Calu3 (cell line): ENCODE results near the gene SHANK3. TPM values are rescaled to one million over a fixed set of nuclear protein-coding genes. Genes with fewer than 3 reads are reported as not detected.

Source experiments
- BruUV-seq: library from RNA; stranded (reverse); fragments of 400-500 nt; replicated peaks from 2 replicates; lab custom pipeline; 2021; lab: Mats Ljungman, UMichigan
- CTCF ChIA-PET: fragments of 300-600 bp; sonication (Branson Sonifier 250); formaldehyde crosslinking; loops from one replicate; lab custom pipeline; 2022; ENCODE audit warnings: antibody characterized with exemption; lab: Charles Lee
- DNase-seq: peaks from one replicate; pipeline ENCODE4 v3.0.0; 2022
- H3K27ac Mint-ChIP-seq: one replicate; pipeline ENCODE4 v1.8.0; 2022; ENCODE audit warnings: mixed read lengths; ENCODE audit not compliant: unreplicated experiment
- H3K27me3 Mint-ChIP-seq: one replicate; pipeline ENCODE4 v1.8.0; 2022; ENCODE audit warnings: mixed read lengths; ENCODE audit not compliant: unreplicated experiment
- H3K36me3 Mint-ChIP-seq: one replicate; pipeline ENCODE4 v1.8.0; 2022; ENCODE audit warnings: mild to moderate bottlenecking, moderate library complexity, mixed read lengths; ENCODE audit not compliant: insufficient read depth, unreplicated experiment
- H3K4me1 Mint-ChIP-seq: one replicate; pipeline ENCODE4 v1.8.0; 2022; ENCODE audit warnings: mild to moderate bottlenecking, low read depth, mixed read lengths; ENCODE audit not compliant: unreplicated experiment
- H3K4me3 Mint-ChIP-seq: one replicate; pipeline ENCODE4 v1.8.0; 2022; ENCODE audit warnings: mild to moderate bottlenecking, low read depth, moderate library complexity, mixed read lengths; ENCODE audit not compliant: unreplicated experiment
- H3K9me3 Mint-ChIP-seq: one replicate; pipeline ENCODE4 v1.8.0; 2022; ENCODE audit warnings: low read depth, mixed read lengths; ENCODE audit not compliant: unreplicated experiment
- intact Hi-C: fragments of 100-400 bp; cut with micrococcal nuclease; formaldehyde crosslinking; loops from one replicate; pipeline ENCODE4 v1.10.0; 2022; ENCODE audit not compliant: unreplicated experiment
- total RNA-seq: library from RNA; stranded (reverse); gene quantifications from 2 replicates; pipeline ENCODE4 v1.2.3, GENCODE V29; 2022
- TF ChIP-seq, protein P1 (sequence below): fragments of 200-600 bp; IDR thresholded peaks from one replicate; pipeline ENCODE4 v1.8.0; 2022; ENCODE audit warnings: antibody characterized with exemption; ENCODE audit not compliant: unreplicated experiment

Gene SHANK3
- total RNA-seq, 1 experiment from 2014 or later: 2.1 TPM

DNA sequence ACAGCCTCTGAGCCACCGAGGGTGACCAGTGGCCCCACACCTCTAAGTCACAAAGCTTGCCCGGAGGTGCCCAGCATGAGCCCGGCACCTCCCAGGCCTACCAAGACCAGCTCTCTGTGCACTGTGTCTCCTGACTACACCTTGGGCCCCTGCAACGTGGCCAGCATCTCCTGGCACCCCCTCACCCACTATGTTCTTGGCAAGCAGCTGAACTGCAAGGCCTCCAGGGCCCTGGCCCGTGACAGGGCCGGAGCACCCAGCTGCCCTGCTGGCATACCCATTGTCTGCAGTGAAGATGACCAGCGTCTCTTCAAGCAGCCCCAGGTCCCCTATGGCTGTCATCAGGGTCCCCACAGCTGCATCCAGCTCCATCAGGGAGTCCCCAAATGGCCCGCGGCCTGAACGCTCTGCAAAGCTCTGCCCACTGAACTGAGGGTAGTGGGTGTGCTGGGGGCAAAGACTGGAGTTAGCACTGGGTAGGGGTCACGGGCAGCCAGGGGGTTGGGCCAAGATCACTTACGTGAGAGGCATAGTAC is 46.2 kb upstream of the SHANK3 start:
- H3K27me3 Mint-ChIP-seq: no peaks in the 10 kb centered on the region
- DNase-seq: no peak
- TF ChIP-seq, protein P1, sequence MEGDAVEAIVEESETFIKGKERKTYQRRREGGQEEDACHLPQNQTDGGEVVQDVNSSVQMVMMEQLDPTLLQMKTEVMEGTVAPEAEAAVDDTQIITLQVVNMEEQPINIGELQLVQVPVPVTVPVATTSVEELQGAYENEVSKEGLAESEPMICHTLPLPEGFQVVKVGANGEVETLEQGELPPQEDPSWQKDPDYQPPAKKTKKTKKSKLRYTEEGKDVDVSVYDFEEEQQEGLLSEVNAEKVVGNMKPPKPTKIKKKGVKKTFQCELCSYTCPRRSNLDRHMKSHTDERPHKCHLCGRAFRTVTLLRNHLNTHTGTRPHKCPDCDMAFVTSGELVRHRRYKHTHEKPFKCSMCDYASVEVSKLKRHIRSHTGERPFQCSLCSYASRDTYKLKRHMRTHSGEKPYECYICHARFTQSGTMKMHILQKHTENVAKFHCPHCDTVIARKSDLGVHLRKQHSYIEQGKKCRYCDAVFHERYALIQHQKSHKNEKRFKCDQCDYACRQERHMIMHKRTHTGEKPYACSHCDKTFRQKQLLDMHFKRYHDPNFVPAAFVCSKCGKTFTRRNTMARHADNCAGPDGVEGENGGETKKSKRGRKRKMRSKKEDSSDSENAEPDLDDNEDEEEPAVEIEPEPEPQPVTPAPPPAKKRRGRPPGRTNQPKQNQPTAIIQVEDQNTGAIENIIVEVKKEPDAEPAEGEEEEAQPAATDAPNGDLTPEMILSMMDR: no peak
- no TSS peak for BruUV-seq
- CTCF ChIA-PET: no interaction called here
- peaks cover 44% of the 10 kb centered on the region for H3K4me1 Mint-ChIP-seq
- no peak overlapping the region for H3K4me3 Mint-ChIP-seq
- intact Hi-C loops: no loop called here
- no peaks in the 10 kb centered on the region for H3K9me3 Mint-ChIP-seq
- H3K36me3 Mint-ChIP-seq: peaks cover 37% of the 10 kb centered on the region
- no peak overlapping the region for H3K27ac Mint-ChIP-seq

DNA sequence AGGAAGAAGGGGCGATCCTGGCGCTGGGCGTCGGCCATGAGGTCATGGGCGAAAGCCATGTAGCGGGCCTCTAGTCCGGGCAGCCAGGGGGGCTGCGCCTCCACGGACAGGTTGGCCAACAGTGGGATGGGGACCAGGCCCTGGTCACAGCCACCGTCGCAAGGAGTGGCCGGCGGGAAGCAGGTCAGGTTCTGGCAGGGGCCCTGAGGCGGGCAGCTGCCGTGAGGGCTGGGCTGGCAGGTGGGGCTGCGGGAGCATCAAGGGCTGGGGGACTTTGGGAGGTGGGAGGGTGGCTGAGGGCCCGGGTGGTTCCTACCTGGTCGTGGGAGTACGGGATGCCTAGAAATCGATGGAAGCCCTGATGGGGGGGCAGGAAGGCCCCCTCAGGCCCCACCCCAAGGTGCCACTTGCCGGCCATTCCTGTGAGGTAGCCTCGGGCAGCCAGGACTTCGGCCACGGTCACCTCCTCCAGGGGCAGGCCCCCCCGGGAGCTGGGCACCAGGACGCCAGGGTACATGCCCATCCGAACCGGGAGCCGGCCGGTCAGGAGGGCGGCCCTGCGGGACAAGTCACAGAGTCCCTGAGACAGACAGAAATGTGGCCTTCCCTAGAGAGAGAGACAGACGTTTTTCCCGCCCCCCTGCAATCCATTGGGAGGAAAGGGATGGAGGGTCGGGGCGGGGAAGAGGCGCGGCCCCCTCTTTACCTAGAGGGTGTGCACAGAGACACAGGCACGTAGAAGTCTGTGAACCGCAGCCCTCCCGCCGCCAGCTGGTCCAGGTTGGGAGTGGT is 45.6 kb upstream of the SHANK3 start:
- CTCF ChIA-PET: interaction anchor here (0.6 to 1.1 kb wide), 2 partner anchors 8 to 73 kb away, joined by 3 to 4 read pairs; no protein-coding TSS in a partner anchor
- Mint-ChIP-seq H3K9me3 (no peaks in the 10 kb centered on the region), H3K4me3 (peak overlapping the region; percentile 80), H3K27me3 (no peaks in the 10 kb centered on the region), H3K36me3 (peaks cover 32% of the 10 kb centered on the region), H3K27ac (no peak overlapping the region), H3K4me1 (peaks cover 37% of the 10 kb centered on the region)
- intact Hi-C loops: no loop called here
- DNase-seq: no peak
- TF ChIP-seq, protein P1: no peak
- BruUV-seq: no TSS peak

- H3K9me3 Mint-ChIP-seq: no peaks in the 10 kb centered on the region
- DNase-seq: peak; percentile 71
- H3K36me3 Mint-ChIP-seq: peaks cover 24% of the 10 kb centered on the region
- CTCF ChIA-PET: interaction anchor here (0.6 to 1.1 kb wide), 4 partner anchors 9 to 83 kb away, joined by 3 to 4 read pairs (median 3); partner anchors contain the start of gene SYCE3
- intact Hi-C loops: no loop called here
- peaks cover 29% of the 10 kb centered on the region for H3K4me1 Mint-ChIP-seq
- no peaks in the 10 kb centered on the region for H3K27me3 Mint-ChIP-seq
- BruUV-seq: TSS peak; percentile 54
- peak within 1 kb of the TSS; percentile 42 for H3K27ac Mint-ChIP-seq
- TF ChIP-seq, protein P1: peak; percentile 26
- peak within 1 kb of the TSS; percentile 80 for H3K4me3 Mint-ChIP-seq
Measured at GRCh38 chr22:50627642-50628542, 44.7 kb upstream of the SHANK3 start, which contains the start of gene ARSA. Gene ARSA, minus strand, starts transcription at chr22:50628152. Its CDS starts 373 bp downstream, at chr22:50627779.

DNA sequence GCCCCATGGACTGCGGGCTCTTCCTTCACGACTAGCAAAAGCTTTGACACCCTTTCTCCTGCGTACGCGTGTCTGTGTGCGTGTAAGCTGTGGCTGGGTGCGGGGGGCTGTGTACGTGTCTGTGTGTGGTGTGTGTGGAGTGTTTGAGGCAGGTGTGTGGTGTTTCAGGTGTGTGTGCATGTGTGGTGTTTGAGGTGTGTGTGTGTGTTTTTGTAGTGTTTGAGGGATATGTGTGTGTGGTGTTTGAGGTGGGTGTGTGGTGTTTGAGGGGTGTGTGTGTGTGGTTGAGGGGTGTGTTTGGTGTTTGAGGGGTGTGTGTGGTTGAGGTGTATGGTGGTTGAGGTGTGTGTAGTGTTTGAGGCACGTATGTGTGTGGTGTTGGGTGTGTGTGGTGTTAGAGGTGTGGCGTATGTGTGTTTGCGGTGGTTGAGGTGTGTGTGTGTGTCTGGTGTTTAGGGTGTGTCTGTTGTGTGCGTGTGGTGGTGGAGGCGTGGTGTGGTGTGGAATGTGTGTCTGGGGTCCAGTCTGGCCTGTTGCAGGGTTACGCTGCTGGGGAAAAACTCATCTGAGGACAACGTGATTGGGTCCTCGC is 44.0 kb upstream of the SHANK3 start:
- H3K4me3 Mint-ChIP-seq: peak overlapping the region; percentile 80
- H3K36me3 Mint-ChIP-seq: peaks cover 20% of the 10 kb centered on the region
- H3K27me3 Mint-ChIP-seq: no peaks in the 10 kb centered on the region
- peaks cover 26% of the 10 kb centered on the region for H3K4me1 Mint-ChIP-seq
- intact Hi-C loops: no loop called here
- CTCF ChIA-PET: interaction anchor here (1.1 kb wide), 1 partner anchor 71 kb away, joined by 4 read pairs; no protein-coding TSS in a partner anchor
- no peaks in the 10 kb centered on the region for H3K9me3 Mint-ChIP-seq
- peak overlapping the region; percentile 42 for H3K27ac Mint-ChIP-seq
- no TSS peak for BruUV-seq
- no peak for DNase-seq
- TF ChIP-seq, protein P1: no peak
